HAP-1 (cell line): ENCODE results near the gene KCTD14.
"Not testable (repeated sequence)": the region's sequence is repeated elsewhere in the genome, so short reads cannot be mapped to it uniquely, and the experiment has no call there.

ENCODE experiments used
- DNase-seq, 2 experiments: peaks; one replicate each; pipeline ENCODE4 v3.0.0-alpha.2; 2016 to 2020; ENCODE audit warnings: low spot score in 2 of 2
- H3K27me3 ChIP-seq: fragments of 250-450 bp; sonication (Bioruptor Pico); 2 replicates; pipeline ENCODE4 v1.5.1; 2020; ENCODE audit warnings: low read depth, mild to moderate bottlenecking, moderate library complexity
- H3K36me3 ChIP-seq: fragments of 250-450 bp; sonication (Bioruptor Pico); replicated peaks from 2 replicates; pipeline ENCODE4 v1.5.1; 2020; ENCODE audit warnings: mild to moderate bottlenecking
- H3K4me1 ChIP-seq: fragments of 250-450 bp; sonication (Bioruptor Pico); 2 replicates; pipeline ENCODE4 v1.5.1; 2020; ENCODE audit warnings: mild to moderate bottlenecking
- H3K4me3 ChIP-seq: fragments of 250-450 bp; sonication (Bioruptor Pico); 2 replicates; pipeline ENCODE4 v1.5.1; 2020; ENCODE audit warnings: mild to moderate bottlenecking, moderate library complexity
- H3K9me3 ChIP-seq: fragments of 250-450 bp; sonication (Bioruptor Pico); 2 replicates; pipeline ENCODE4 v1.5.1; 2020; ENCODE audit warnings: mild to moderate bottlenecking, moderate library complexity
- in situ Hi-C: fragments of 300-500 bp; cut with MboI; formaldehyde crosslinking; loops from 3 replicates; pipeline ENCODE4 v1.14.3; 2020; ENCODE audit warnings: low sequenced_read_pairs, inconsistent platforms, mixed read lengths

KCTD14 gene

GRCh38 chr11:78059749-78060328, 36.8 kb upstream of the KCTD14 start:
- H3K9me3 ChIP-seq, DNase-seq, H3K4me1 ChIP-seq, H3K36me3 ChIP-seq, H3K4me3 ChIP-seq, H3K27me3 ChIP-seq: not testable (repeated sequence)
- in situ Hi-C loops = loop anchor here (10.0 kb wide), 1 partner anchor 65 kb away; the partner anchor contains the start of gene INTS4

GRCh38 chr11:78057462-78058055, 34.5 kb upstream of the KCTD14 start:
- Histone ChIP-seq H3K27me3 (no peaks in the 10 kb centered on the region), H3K4me1 (no peaks in the 10 kb centered on the region), H3K36me3 (no peaks in the 10 kb centered on the region), H3K4me3 (no peak overlapping the region), H3K9me3 (no peaks in the 10 kb centered on the region)
- in situ Hi-C loops = loop anchor here (10.0 kb wide), 1 partner anchor 63 kb away; the partner anchor contains the start of gene INTS4
- DNase-seq = no peak

- H3K36me3 ChIP-seq = no peaks in the 10 kb centered on the region
- no peak for DNase-seq
- H3K27me3 ChIP-seq = no peaks in the 10 kb centered on the region
- in situ Hi-C loops = loop anchor here (10.0 kb wide), 1 partner anchor 61 kb away; the partner anchor contains the start of gene INTS4
- H3K4me1 ChIP-seq = no peaks in the 10 kb centered on the region
- no peak overlapping the region for H3K4me3 ChIP-seq
- H3K9me3 ChIP-seq = no peaks in the 10 kb centered on the region
Measured at GRCh38 chr11:78056093-78056492, 33.0 kb upstream of the KCTD14 start.

GRCh38 chr11:78054971-78055370, 31.9 kb upstream of the KCTD14 start:
- Histone ChIP-seq H3K4me1 (no peaks in the 10 kb centered on the region), H3K9me3 (no peaks in the 10 kb centered on the region), H3K36me3 (no peaks in the 10 kb centered on the region), H3K27me3 (no peaks in the 10 kb centered on the region), H3K4me3 (no peak overlapping the region)
- in situ Hi-C loops = loop anchor here (10.0 kb wide), 1 partner anchor 60 kb away; the partner anchor contains the start of gene INTS4
- DNase-seq = no peak

- H3K4me1 ChIP-seq = peaks cover 4% of the 10 kb centered on the region; the same call in 1 of the 2 replicates
- no peak overlapping the region for H3K4me3 ChIP-seq
- DNase-seq = no peak
- in situ Hi-C loops = loop anchor here (10.0 kb wide), 1 partner anchor 56 kb away; the partner anchor contains the start of gene INTS4
- H3K9me3 ChIP-seq = no peaks in the 10 kb centered on the region
- no peaks in the 10 kb centered on the region for H3K27me3 ChIP-seq
- H3K36me3 ChIP-seq = no peaks in the 10 kb centered on the region
Measured at GRCh38 chr11:78050964-78051831, 28.1 kb upstream of the KCTD14 start.

- in situ Hi-C loops = no loop called here
- H3K27me3 ChIP-seq = no peaks in the 10 kb centered on the region
Measured at GRCh38 chr11:78049348-78049747, 26.3 kb upstream of the KCTD14 start.

GRCh38 chr11:78048561-78048960, 25.5 kb upstream of the KCTD14 start:
- peaks cover 10% of the 10 kb centered on the region for H3K4me1 ChIP-seq
- H3K27me3 ChIP-seq = no peaks in the 10 kb centered on the region
- H3K36me3 ChIP-seq = no peaks in the 10 kb centered on the region
- H3K4me3 ChIP-seq = no peak overlapping the region
- in situ Hi-C loops = no loop called here
- DNase-seq = no peak
- no peaks in the 10 kb centered on the region for H3K9me3 ChIP-seq

More at GRCh38 chr11:78049348-78049747, 26.3 kb upstream of the KCTD14 start:
- no peak for DNase-seq
- Histone ChIP-seq H3K9me3 (no peaks in the 10 kb centered on the region), H3K4me3 (no peak overlapping the region), H3K36me3 (no peaks in the 10 kb centered on the region), H3K4me1 (peaks cover 10% of the 10 kb centered on the region)

- Histone ChIP-seq H3K9me3 (no peaks in the 10 kb centered on the region), H3K36me3 (no peaks in the 10 kb centered on the region), H3K4me1 (peaks cover 10% of the 10 kb centered on the region), H3K4me3 (no peak overlapping the region), H3K27me3 (no peaks in the 10 kb centered on the region)
- no peak for DNase-seq
- in situ Hi-C loops = no loop called here
Measured at GRCh38 chr11:78046486-78046854, 23.4 kb upstream of the KCTD14 start.

GRCh38 chr11:78045851-78046485, 22.9 kb upstream of the KCTD14 start:
- peak; percentile 74 to 90 for DNase-seq
- no peaks in the 10 kb centered on the region for H3K36me3 ChIP-seq
- peak overlapping the region; percentile 6; the same call in 1 of the 2 replicates for H3K4me3 ChIP-seq
- H3K4me1 ChIP-seq = peaks cover 10% of the 10 kb centered on the region
- no peaks in the 10 kb centered on the region for H3K27me3 ChIP-seq
- H3K9me3 ChIP-seq = no peaks in the 10 kb centered on the region
- in situ Hi-C loops = no loop called here

GRCh38 chr11:78044706-78045105, 21.6 kb upstream of the KCTD14 start:
- no peaks in the 10 kb centered on the region for H3K27me3 ChIP-seq
- H3K4me1 ChIP-seq = peaks cover 10% of the 10 kb centered on the region
- no peak for DNase-seq
- no peak overlapping the region for H3K4me3 ChIP-seq
- in situ Hi-C loops = no loop called here
- H3K9me3 ChIP-seq = no peaks in the 10 kb centered on the region
- H3K36me3 ChIP-seq = no peaks in the 10 kb centered on the region

- H3K27me3 ChIP-seq = no peaks in the 10 kb centered on the region
- peaks cover 10% of the 10 kb centered on the region for H3K4me1 ChIP-seq
- no peak for DNase-seq
- no peak overlapping the region for H3K4me3 ChIP-seq
- in situ Hi-C loops = no loop called here
- no peaks in the 10 kb centered on the region for H3K36me3 ChIP-seq
- H3K9me3 ChIP-seq = no peaks in the 10 kb centered on the region
Measured at GRCh38 chr11:78041843-78042440, 18.9 kb upstream of the KCTD14 start.

- H3K4me3 ChIP-seq, H3K4me1 ChIP-seq, DNase-seq, in situ Hi-C loops, H3K9me3 ChIP-seq, H3K27me3 ChIP-seq, H3K36me3 ChIP-seq: not testable (repeated sequence)
Measured at GRCh38 chr11:78041380-78041719, 18.3 kb upstream of the KCTD14 start.

GRCh38 chr11:78040691-78041379, 17.8 kb upstream of the KCTD14 start:
- DNase-seq = no peak
- H3K9me3 ChIP-seq = no peaks in the 10 kb centered on the region
- in situ Hi-C loops = no loop called here
- no peaks in the 10 kb centered on the region for H3K36me3 ChIP-seq
- no peaks in the 10 kb centered on the region for H3K27me3 ChIP-seq
- no peak overlapping the region for H3K4me3 ChIP-seq
- peaks cover 2% of the 10 kb centered on the region for H3K4me1 ChIP-seq
